Measurements from ENCODE around the gene LRRC46. TPM values are rescaled to one million over a fixed set of nuclear protein-coding genes. Genes with fewer than 3 reads are reported as not detected.

The LRRC46 gene
- total RNA-seq, 1 experiment from 2014 or later = 0.62 TPM

GRCh38 chr17:47831934-47832327, 461 bp downstream of the LRRC46 start:
- no peak for DNase-seq (ENCODE audit: low spot score)

- no peak for DNase-seq (ENCODE audit: low spot score)
Measured at GRCh38 chr17:47834756-47835155, 3.3 kb downstream of the LRRC46 start.

GRCh38 chr17:47836601-47837000, 5.1 kb downstream of the LRRC46 start:
- no peak for DNase-seq (ENCODE audit: low spot score)

GRCh38 chr17:47837401-47838039, 6.0 kb downstream of the LRRC46 start:
- DNase-seq (ENCODE audit: low spot score) = peak; percentile 89

GRCh38 chr17:47838636-47839035, 7.2 kb downstream of the LRRC46 start:
- DNase-seq (ENCODE audit: low spot score) = no peak

- no peak for DNase-seq (ENCODE audit: low spot score)
Measured at GRCh38 chr17:47839071-47839470, 7.6 kb downstream of the LRRC46 start.

GRCh38 chr17:47840001-47840741, 8.7 kb downstream of the LRRC46 start:
- no peak for DNase-seq (ENCODE audit: low spot score)

GRCh38 chr17:47840742-47841487, 9.4 kb downstream of the LRRC46 start, which contains the start of gene SCRN2:
TSS of gene SCRN2 (minus strand) at chr17:47841273. CDS start at chr17:47840843, 430 bp downstream.
- DNase-seq (ENCODE audit: low spot score) = peak; percentile 78

- DNase-seq (ENCODE audit: low spot score) = no peak
Measured at GRCh38 chr17:47841488-47842291, 10.2 kb downstream of the LRRC46 start.

- DNase-seq (ENCODE audit: low spot score) = no peak
Measured at GRCh38 chr17:47843391-47843730, 11.9 kb downstream of the LRRC46 start.

- DNase-seq (ENCODE audit: low spot score) = no peak
Measured at GRCh38 chr17:47844227-47844626, 12.8 kb downstream of the LRRC46 start.

- DNase-seq (ENCODE audit: low spot score) = no peak
Measured at GRCh38 chr17:47844814-47845715, 13.6 kb downstream of the LRRC46 start.

- DNase-seq (ENCODE audit: low spot score) = no peak
Measured at GRCh38 chr17:47845716-47846075, 14.2 kb downstream of the LRRC46 start.

GRCh38 chr17:47846716-47847340, 15.4 kb downstream of the LRRC46 start:
- no peak for DNase-seq (ENCODE audit: low spot score)

- DNase-seq (ENCODE audit: low spot score) = no peak
Measured at GRCh38 chr17:47847341-47848197, 16.1 kb downstream of the LRRC46 start.

- no peak for DNase-seq (ENCODE audit: low spot score)
Measured at GRCh38 chr17:47848198-47848513, 16.7 kb downstream of the LRRC46 start.

GRCh38 chr17:47850373-47850691, 18.9 kb downstream of the LRRC46 start:
- DNase-seq (ENCODE audit: low spot score) = no peak

GRCh38 chr17:47850692-47851573, 19.5 kb downstream of the LRRC46 start, which contains the start of gene SP6:
TSS of gene SP6 (minus strand) at chr17:47851163. CDS start at chr17:47848429, 2,734 bp downstream.
- peak; percentile 82 for DNase-seq (ENCODE audit: low spot score)

GRCh38 chr17:47851764-47852112, 20.3 kb downstream of the LRRC46 start:
- DNase-seq (ENCODE audit: low spot score) = no peak
